GM21447 (cell line): ENCODE results near the gene TMEM45A.

Experiments used
- ATAC-seq: cut with Tn5 transposase; IDR thresholded peaks from one replicate; pipeline ENCODE4 v1.9.1; 2021; ENCODE audit not compliant: unreplicated experiment

TMEM45A gene

DNA sequence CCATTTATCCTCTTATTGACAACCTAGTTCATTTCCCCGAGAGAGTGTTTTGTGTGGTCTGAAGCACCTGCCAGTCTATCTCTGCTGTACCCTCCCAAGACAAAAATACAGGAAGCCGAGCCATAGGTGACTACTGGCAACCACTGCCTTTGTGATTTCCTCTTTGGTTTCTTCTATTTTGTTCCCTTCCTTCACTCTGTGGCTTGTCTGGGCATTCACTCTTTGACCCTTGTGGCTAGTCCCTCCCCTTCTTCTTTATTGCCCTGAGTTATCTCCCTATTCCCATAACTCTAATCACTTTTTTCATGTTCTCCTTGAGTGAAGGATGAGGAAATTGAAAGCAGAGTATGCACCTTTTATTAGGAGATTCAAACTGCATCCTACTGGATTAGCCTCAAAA is 116.9 kb downstream of the TMEM45A start, which contains the start of gene ADGRG7:
Gene ADGRG7, plus strand, starts transcription at position 297 of the 400 bp plus-strand sequence. CDS start 256 bp downstream, outside the sequence.
- no peak for ATAC-seq

DNA sequence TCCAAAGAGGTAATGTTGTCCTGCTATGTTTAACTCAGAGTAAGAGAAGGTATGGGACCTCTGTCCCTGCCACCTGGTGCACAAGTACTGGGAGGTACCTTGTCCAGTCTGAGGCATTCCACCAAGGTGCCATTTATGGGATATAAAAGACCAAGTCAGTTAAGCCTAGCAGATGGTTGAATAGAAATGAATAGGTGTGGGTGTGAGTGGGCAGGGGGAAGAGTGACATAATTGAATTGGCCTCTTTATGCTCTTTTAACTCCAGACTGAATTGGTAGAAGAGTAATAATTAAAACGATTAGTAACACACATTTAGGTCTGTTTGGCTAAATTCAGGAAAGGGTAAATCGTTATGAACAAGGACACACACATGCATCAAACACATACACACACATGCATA is 117.5 kb downstream of the TMEM45A start:
- no peak for ATAC-seq

DNA sequence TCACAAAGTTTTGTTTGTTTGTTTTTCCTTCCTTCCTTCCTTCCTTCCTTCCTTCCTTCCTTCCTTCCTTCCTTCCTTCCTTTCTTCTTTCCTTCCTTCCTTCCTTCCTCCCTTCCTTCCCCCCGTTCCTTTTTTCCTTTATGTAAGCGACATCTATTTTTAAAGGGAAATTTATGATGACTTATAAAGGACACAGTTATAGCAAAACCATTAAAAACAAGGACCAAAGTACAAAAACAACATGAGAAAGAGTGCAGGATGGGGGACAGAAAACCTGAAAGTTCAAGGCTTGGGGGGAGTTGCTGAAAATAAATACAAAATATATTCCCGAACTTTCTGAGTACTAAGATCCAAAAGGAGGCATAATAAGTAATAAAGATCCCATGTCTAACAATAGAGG is 118.8 kb downstream of the TMEM45A start:
- no peak for ATAC-seq

DNA sequence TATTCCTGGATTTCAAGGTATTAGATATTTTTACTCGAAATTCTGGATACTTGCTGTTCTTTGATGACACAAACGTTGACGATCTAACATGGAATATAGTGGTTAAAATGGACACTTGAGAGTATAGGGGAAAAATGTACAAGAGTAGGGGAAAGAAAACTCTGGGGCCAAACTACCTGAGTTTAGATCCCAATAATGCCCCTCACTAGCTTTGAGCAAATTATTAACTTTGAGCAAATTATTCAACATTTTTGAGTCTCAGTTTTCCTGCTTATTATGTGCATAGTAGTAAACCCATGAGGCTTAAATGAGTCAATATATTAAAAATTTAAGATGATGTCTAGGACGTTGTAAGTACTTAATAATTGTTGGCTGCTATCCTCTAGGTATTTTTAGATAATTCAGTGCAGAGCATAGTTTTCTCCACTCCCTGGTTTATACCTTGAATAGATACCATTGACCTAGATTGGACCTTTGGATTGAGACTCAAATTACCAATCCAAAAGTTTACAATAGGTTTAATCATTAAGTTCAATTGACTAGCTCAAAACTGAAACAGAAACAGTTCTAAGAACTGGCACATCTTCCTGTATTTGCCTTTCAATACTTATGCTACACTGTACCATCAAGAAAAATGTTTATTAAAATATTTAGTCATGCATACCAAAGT is 121.4 kb downstream of the TMEM45A start:
- peak; percentile 72 for ATAC-seq

DNA sequence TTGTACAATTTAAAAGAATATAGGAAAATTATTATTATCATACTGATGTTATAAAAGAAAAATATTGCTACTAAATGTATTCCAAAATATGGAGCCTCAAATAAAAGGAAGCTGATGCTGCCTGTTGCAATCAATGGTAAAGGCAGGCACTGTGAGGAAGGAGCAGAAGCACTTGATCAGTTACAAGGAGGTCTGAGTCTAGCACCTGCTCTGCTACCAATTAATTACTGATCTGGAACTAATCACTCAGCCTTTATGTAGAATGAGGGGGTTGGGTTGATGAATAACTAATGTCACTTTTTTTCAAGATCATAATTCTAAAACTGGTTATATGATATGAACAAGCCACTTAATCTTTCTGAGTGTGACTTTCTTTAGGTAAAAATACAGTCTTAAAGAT is 122.5 kb downstream of the TMEM45A start:
- ATAC-seq: no peak

DNA sequence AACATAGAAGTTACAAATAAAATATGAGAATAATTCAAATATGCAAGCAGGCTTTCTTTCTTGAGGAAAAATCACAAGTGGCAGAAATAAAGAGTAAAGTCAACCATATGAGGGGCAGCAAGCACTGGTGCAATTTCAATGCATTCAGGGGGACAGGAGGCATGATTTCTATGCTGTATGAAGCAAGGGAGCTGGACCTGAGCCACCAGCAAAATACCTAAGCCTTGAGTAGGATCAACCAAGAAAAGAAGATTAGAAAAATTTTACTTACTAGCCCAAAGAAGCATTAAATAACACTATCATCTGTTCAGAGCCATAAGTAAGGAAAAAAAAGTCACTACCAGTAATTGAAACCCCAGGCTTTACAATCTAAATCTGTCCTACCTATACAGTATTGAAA is 123.3 kb downstream of the TMEM45A start:
- ATAC-seq: no peak

DNA sequence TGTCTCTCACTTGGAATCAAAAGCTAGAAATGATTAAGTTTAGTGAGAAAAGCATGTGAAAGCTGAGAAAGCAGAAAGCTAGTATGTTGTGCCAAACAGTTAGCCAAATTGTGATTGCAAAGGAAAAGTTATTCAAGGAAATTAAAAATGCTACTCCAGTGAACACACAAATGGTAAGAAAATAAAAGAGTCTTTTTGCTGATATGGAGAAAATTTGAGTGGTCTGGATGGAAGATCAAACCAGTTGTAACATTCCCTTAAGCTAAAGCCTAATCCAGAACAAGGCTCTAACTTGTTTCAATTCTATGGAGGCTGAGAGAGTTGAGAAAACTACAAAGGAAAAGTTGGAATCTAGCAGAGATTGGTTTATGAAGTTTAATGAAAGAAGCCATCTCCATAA is 128.8 kb downstream of the TMEM45A start:
- ATAC-seq: no peak
